H9 (cell line): ENCODE results near the gene ERVV-1. TPM values are rescaled to one million over a fixed set of nuclear protein-coding genes. Genes with fewer than 3 reads are reported as not detected.

ENCODE experiments used
- DNase-seq: peaks from one replicate; pipeline ENCODE4 v3.0.0-alpha.2; 2017
- H2AFZ ChIP-seq: one replicate; pipeline ENCODE4 v1.6.1; 2013; ENCODE audit warnings: mild to moderate bottlenecking, low read length, control low read depth, moderate library complexity
- H2AK5ac ChIP-seq: 2 replicates; pipeline ENCODE4 v1.6.1; 2013; ENCODE audit warnings: low read length, control low read depth, mixed read lengths; ENCODE audit not compliant: insufficient read length
- H2BK120ac ChIP-seq: one replicate; pipeline ENCODE4 v1.6.1; 2013; ENCODE audit warnings: low read depth, mild to moderate bottlenecking, low read length, control low read depth, inconsistent platforms; ENCODE audit not compliant: poor library complexity, severe bottlenecking
- H2BK12ac ChIP-seq: 2 replicates; pipeline ENCODE4 v1.6.1; 2013; ENCODE audit warnings: low read length, control low read depth, mixed read lengths, low read depth; ENCODE audit not compliant: insufficient read length
- H2BK15ac ChIP-seq: 2 replicates; pipeline ENCODE4 v1.6.1; 2013; ENCODE audit warnings: low read depth, low read length, control low read depth
- H2BK20ac ChIP-seq: one replicate; pipeline ENCODE4 v1.6.1; 2013; ENCODE audit warnings: low read depth, mild to moderate bottlenecking, low read length, control low read depth, inconsistent platforms; ENCODE audit not compliant: poor library complexity, severe bottlenecking
- H2BK5ac ChIP-seq: 2 replicates; pipeline ENCODE4 v1.6.1; 2013; ENCODE audit warnings: low read length, control low read depth, mixed read lengths; ENCODE audit not compliant: insufficient read length
- H3K14ac ChIP-seq: 2 replicates; pipeline ENCODE4 v1.6.1; 2013; ENCODE audit warnings: low read length, control low read depth; ENCODE audit not compliant: insufficient read depth
- H3K18ac ChIP-seq: 2 replicates; pipeline ENCODE4 v1.6.1; 2013; ENCODE audit warnings: low read depth, mild to moderate bottlenecking, mixed read lengths, low read length, control low read depth; ENCODE audit not compliant: insufficient read length
- H3K23ac ChIP-seq: 2 replicates; pipeline ENCODE4 v1.6.1; 2013; ENCODE audit warnings: low read length, control low read depth, mixed read lengths, low read depth; ENCODE audit not compliant: insufficient read length
- H3K23me2 ChIP-seq: 2 replicates; pipeline ENCODE4 v1.6.1; 2013; ENCODE audit warnings: low read depth, mild to moderate bottlenecking, mixed read lengths, low read length, control low read depth; ENCODE audit not compliant: insufficient read length, poor library complexity, severe bottlenecking
- H3K27ac ChIP-seq: 2 replicates; pipeline ENCODE4 v1.5.1; 2013; ENCODE audit warnings: low read length, control low read depth, mixed read lengths, low read depth; ENCODE audit not compliant: insufficient read length
- H3K27me3 ChIP-seq: 2 replicates; pipeline ENCODE4 v1.6.1; 2013; ENCODE audit warnings: low read length, control low read depth, inconsistent platforms; ENCODE audit not compliant: insufficient read depth
- H3K4ac ChIP-seq: 2 replicates; pipeline ENCODE4 v1.6.1; 2013; ENCODE audit warnings: low read depth, mild to moderate bottlenecking, control low read depth, inconsistent platforms, low read length, moderate library complexity
- H3K4me1 ChIP-seq: 2 replicates; pipeline ENCODE4 v1.6.1; 2013; ENCODE audit warnings: low read length, control low read depth, inconsistent platforms; ENCODE audit not compliant: insufficient read depth
- H3K4me2 ChIP-seq: 2 replicates; pipeline ENCODE4 v1.6.1; 2013; ENCODE audit warnings: low read length, control low read depth, mixed read lengths; ENCODE audit not compliant: insufficient read length, insufficient read depth
- H3K56ac ChIP-seq: 2 replicates; pipeline ENCODE4 v1.6.1; 2013; ENCODE audit warnings: low read depth, mild to moderate bottlenecking, mixed read lengths, low read length, control low read depth; ENCODE audit not compliant: insufficient read length
- H3K79me1 ChIP-seq: 2 replicates; pipeline ENCODE4 v1.6.1; 2013; ENCODE audit warnings: low read depth, mild to moderate bottlenecking, moderate library complexity, low read length, control low read depth, inconsistent platforms; ENCODE audit not compliant: insufficient read depth, poor library complexity, severe bottlenecking
- H3K79me2 ChIP-seq: 2 replicates; pipeline ENCODE4 v1.6.1; 2013; ENCODE audit warnings: low read length, control low read depth, inconsistent platforms; ENCODE audit not compliant: insufficient read depth
- H3K9ac ChIP-seq: 2 replicates; pipeline ENCODE4 v1.6.1; 2013; ENCODE audit warnings: low read length, control low read depth, mixed read lengths; ENCODE audit not compliant: insufficient read length; ENCODE audit errors: extremely low read depth
- H3K9me3 ChIP-seq: one replicate; pipeline ENCODE4 v1.6.1; 2013; ENCODE audit warnings: low read depth, low read length, inconsistent platforms; ENCODE audit not compliant: control insufficient read depth
- H3T11ph ChIP-seq: one replicate; pipeline ENCODE4 v1.6.1; 2013; ENCODE audit warnings: mild to moderate bottlenecking, low read length, control low read depth, inconsistent platforms
- H4K20me1 ChIP-seq: one replicate; pipeline ENCODE4 v1.6.1; 2013; ENCODE audit not compliant: control insufficient read depth, insufficient read length, insufficient read depth
- H4K5ac ChIP-seq: 2 replicates; pipeline ENCODE4 v1.6.1; 2013; ENCODE audit warnings: low read depth, mild to moderate bottlenecking, mixed read lengths, low read length, control low read depth; ENCODE audit not compliant: insufficient read length
- H4K8ac ChIP-seq: replicated peaks from 2 replicates; pipeline ENCODE4 v1.6.1; 2013; ENCODE audit warnings: low read length, control low read depth, mixed read lengths, low read depth; ENCODE audit not compliant: insufficient read length
- H4K91ac ChIP-seq: 2 replicates; pipeline ENCODE4 v1.6.1; 2013; ENCODE audit warnings: low read depth, mild to moderate bottlenecking, moderate library complexity, mixed read lengths, low read length, control low read depth; ENCODE audit not compliant: insufficient read length
- H3K27ac Mint-ChIP-seq, 3 experiments: 2 replicates in 2 of 3; 3 replicates in 1 of 3; pipeline ENCODE4 v1.8.0; 2020 to 2021; ENCODE audit warnings: mixed read lengths in 3 of 3, mild to moderate bottlenecking in 1 of 3, moderate library complexity in 1 of 3
- H3K27me3 Mint-ChIP-seq: 2 replicates; pipeline ENCODE4 v1.8.0; 2021; ENCODE audit warnings: low read depth, mild to moderate bottlenecking, moderate library complexity, mixed read lengths
- H3K36me3 Mint-ChIP-seq, 3 experiments: 2 replicates in 2 of 3; 3 replicates in 1 of 3; pipeline ENCODE4 v1.8.0; 2020 to 2021; ENCODE audit warnings: low read depth in 3 of 3, mixed read lengths in 3 of 3; ENCODE audit not compliant: insufficient read depth in 1 of 3
- H3K4me1 Mint-ChIP-seq, 2 experiments: 2 replicates each; pipeline ENCODE4 v1.8.0; 2020; ENCODE audit warnings: mixed read lengths in 2 of 2
- H3K4me3 Mint-ChIP-seq, 2 experiments: 2 replicates in 1 of 2; 3 replicates in 1 of 2; pipeline ENCODE4 v1.8.0; 2020 to 2021; ENCODE audit warnings: mild to moderate bottlenecking in 2 of 2, mixed read lengths in 2 of 2, moderate library complexity in 1 of 2
- H3K9me3 Mint-ChIP-seq, 2 experiments: 2 replicates in 1 of 2; 3 replicates in 1 of 2; pipeline ENCODE4 v1.8.0; 2020; ENCODE audit warnings: mild to moderate bottlenecking in 2 of 2, mixed read lengths in 2 of 2, moderate library complexity in 1 of 2
- CTCF ChIP-seq: fragments of 200-600 bp; sonication (generic); conservative IDR thresholded peaks from 3 replicates; pipeline ENCODE4 v1.8.0; 2021; ENCODE audit warnings: antibody characterized with exemption, mild to moderate bottlenecking
- WGBS: extraction: QIAGEN DNeasy Blood & Tissue Kit; methylation state at CpG from one replicate; pipeline ENCODE4 v1.1.7; 2013; ENCODE audit warnings: missing lambda C conversion rate, low lambda C conversion rate, mixed read lengths; ENCODE audit not compliant: insufficient read length; ENCODE audit errors: extremely low coverage; 5-methylcytosine and 5-hydroxymethylcytosine counted together
- total RNA-seq: library from RNA; stranded (reverse); gene quantifications from 2 replicates; pipeline ENCODE4 v1.2.1, GENCODE V29; 2021

Gene ERVV-1
- total RNA-seq, 1 experiment from 2014 or later: not detected

- Histone ChIP-seq H3K14ac (no peak overlapping the region), H2BK12ac (no peak overlapping the region), H3K27me3 (no peaks in the 10 kb centered on the region), H3K79me1 (no peaks in the 10 kb centered on the region), H2BK20ac (no peak overlapping the region), H3T11ph (no peak overlapping the region), H3K9me3 (no peaks in the 10 kb centered on the region), H3K23ac (no peak overlapping the region), H3K18ac (no peak overlapping the region), H4K8ac (no peak overlapping the region), H4K5ac (no peak overlapping the region), H3K9ac (no peak overlapping the region), H3K56ac (no peak overlapping the region), H3K4me2 (no peak overlapping the region), H2BK15ac (no peak overlapping the region), H2BK5ac (no peak overlapping the region), H3K27ac (no peak overlapping the region), H4K91ac (no peak overlapping the region), H2AK5ac (no peak overlapping the region), H3K79me2 (no peaks in the 10 kb centered on the region), H2BK120ac (no peak overlapping the region), H3K23me2 (peaks cover 8% of the 10 kb centered on the region), H3K4me1 (no peaks in the 10 kb centered on the region), H2AFZ (no peak overlapping the region), H4K20me1 (no peaks in the 10 kb centered on the region), H3K4ac (no peak overlapping the region)
- no peak overlapping the region for H3K27ac Mint-ChIP-seq
- H3K4me3 Mint-ChIP-seq: no peak overlapping the region
- no peak for TF ChIP-seq CTCF
- no peak for DNase-seq
- peaks cover 10 to 18% of the 10 kb centered on the region in 2 experiments; a peak in 4 of 5 replicates for H3K9me3 Mint-ChIP-seq
- no CpG with 5 or more reads among the region's 2 CpGs for WGBS
- H3K4me1 Mint-ChIP-seq: peaks cover 11 to 12% of the 10 kb centered on the region in 2 experiments
- peaks cover 4% of the 10 kb centered on the region for H3K27me3 Mint-ChIP-seq
- H3K36me3 Mint-ChIP-seq: peaks cover 17 to 19% (median 19%) of the 10 kb centered on the region in 3 experiments
Measured at GRCh38 chr19:52967772-52968171, 45.9 kb upstream of the ERVV-1 start.
